Measurements from ENCODE around the gene GREB1.

Gene GREB1

GRCh38 chr2:11612553-11613215 lies 78.8 kb downstream of the GREB1 start:
- no peak for DNase-seq

DNA sequence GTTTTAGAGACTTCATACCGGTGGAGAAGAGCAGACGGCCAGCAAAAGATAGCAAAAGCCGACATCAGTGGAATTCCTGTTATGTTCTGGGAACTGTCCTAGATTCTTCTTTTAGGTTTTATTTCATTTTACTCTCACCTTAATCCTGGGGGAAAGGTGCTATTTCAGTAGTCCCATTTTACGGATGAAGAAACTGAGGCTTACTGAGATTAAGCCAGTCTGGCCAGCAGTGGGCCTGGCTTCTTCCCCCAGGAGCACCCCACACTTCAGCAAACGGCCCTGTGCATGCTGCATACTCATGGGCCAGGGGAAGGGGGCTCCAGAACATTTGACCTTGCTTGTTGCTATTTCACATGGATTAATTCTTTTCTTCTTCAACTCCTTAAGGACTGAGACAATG lies 79.5 kb downstream of the GREB1 start:
- DNase-seq, result no peak

DNA sequence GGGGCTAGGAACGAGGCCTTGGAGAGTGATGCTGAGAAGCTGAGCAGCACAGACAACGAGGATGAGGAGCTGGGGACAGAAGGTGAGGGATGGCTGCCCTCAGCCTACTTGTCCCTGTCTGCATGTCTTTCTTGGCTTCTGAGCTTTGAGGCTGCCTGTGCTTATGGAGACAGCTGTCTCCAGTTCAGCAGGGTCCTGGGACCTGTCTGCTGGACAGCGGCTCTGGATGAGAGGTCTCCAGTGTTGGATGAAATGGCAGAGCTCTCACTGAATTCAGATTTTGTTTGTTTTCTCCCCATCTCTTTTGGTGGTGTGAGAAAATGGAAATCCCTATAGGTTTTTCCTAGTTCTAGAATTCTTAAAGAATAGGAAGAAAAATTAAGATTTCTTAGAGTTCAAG lies 81.4 kb downstream of the GREB1 start:
- no peak for DNase-seq

DNA sequence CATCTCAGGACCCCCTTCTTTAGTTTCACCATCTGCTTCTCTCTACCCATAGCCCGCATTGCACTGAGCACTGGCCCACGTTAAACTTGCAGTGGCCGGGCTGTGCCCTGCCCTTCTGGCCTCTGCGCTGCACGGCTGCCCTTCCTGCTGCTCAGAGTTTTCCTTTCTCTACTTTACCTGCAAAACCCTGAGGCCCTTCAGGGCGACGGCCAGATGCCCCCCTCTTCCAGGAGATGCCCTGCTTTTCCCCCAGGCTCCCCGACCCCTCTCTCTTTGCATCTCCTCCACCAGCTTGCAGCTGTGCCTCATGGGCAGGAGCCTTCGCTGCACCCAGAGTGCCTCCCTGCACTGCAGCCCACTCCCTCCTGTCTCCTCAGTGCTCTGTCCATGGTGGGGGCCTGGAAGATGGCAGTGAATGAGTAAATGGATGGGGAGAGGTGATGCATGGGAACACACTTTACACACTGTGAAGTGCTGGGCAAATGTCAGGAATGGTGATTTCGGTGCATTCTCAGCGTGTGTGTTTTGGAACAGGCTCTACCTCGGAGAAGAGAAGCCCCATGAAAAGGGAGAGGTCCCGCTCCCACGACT lies 82.3 kb downstream of the GREB1 start:
- no peak for DNase-seq

- DNase-seq, result no peak
Observed at GRCh38 chr2:11616851-11617415, 83.1 kb downstream of the GREB1 start.

DNA sequence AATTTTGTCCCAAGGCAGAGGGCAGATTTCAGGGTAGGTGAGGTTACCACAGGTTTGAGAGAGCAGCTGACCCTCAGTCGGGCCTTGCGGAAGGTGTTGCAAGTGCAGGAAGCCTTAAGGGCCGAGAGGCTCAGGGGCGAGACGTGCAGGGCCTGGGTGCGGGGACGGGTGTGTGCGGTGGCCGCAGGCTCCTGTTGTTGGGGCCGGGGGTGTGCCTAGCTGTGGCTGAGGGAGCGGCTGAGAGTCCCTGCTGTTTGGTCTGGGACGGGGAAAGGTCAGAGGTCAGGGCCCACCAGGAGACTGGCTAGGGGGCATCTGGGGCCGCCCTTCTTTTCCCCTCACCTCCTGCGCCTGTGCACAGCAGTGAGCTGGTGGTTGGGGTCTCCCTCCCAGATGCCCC lies 83.7 kb downstream of the GREB1 start:
- DNase-seq, result no peak

GRCh38 chr2:11617984-11618707 lies 84.3 kb downstream of the GREB1 start:
- no peak for DNase-seq

GRCh38 chr2:11618708-11619062 lies 84.8 kb downstream of the GREB1 start:
- no peak for DNase-seq

DNA sequence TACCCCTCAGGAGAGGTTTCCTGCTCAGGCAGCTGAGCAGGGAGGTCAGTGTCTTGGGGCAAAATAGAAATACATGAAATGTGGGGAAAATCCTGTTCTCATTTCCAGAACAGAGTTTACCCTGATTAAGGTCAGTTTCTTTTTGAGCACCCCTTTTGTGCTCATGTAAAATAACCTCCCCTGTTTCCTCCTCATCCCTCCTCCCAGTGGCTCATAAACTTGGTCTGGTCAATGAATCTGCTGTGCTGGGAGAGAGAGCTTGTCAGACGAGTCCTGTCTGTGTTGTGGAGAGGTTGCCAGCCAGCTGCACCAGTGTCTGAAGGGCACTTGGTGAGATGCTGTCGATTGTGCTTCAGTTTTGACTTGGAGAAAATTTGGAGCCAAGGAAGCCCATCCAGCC lies 87.6 kb downstream of the GREB1 start:
- DNase-seq, result no peak

DNA sequence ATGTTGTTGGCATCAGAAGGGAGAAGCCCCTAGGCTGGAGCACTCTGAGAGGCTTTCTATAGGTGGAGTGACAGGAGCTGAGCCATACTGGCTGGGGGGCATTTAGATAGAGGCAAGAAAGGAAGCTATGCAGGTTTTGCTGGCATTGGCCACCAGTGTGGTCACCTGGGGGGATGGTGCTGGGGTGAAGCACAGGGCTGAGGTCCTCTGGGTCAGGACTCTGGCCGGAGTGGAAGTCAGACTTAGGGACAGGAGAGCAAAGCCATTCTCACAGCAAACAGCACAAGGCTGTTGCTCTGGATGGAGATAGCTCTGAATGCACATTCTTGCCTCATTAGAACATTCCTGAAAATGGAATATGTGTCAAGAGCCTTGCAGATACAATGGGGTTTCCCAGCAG lies 88.8 kb downstream of the GREB1 start:
- no peak for DNase-seq

- DNase-seq, result no peak
Observed at GRCh38 chr2:11624893-11625292, 91.0 kb downstream of the GREB1 start.

DNA sequence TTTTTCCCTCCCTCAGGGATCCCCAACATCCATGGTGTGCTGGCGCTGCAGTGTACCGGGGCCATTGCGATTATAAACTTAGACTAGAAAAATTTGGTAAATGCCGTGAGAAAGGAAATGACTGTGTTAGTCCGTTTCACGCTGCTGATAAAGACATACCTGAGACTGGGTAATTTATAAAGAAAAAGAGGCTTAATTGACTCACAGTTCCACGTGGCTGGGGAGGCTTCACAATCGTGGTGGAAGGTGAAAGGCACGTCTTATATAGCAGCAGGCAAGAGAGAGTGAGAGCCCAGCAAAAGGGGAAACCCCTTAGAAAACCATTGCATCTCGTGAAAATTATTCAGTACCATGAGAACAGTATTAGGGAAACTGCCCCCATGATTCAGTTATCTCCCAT lies 91.8 kb downstream of the GREB1 start:
- DNase-seq, result no peak

- DNase-seq, result no peak
Observed at GRCh38 chr2:11628675-11629074, 94.8 kb downstream of the GREB1 start.

GRCh38 chr2:11629215-11629614 lies 95.4 kb downstream of the GREB1 start:
- no peak for DNase-seq

DNA sequence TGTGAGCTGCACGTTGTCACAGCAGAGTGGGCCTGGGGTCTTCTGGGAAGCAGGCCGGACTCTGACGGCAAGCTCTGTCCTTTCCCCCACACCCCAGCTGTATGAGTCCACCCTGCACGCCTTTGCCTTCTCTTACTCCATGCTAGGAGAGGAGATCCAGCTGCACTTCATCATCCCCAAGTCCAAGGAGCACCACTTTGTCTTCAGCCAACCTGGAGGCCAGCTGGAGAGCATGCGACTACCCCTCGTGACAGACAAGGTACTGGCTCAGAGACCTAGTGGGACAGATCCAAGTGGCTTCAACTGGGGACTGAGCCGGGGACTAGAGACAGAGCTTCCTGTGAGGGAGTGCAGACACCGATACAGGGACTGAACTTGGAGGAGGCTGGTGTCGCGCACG lies 96.0 kb downstream of the GREB1 start:
- no peak for DNase-seq

- DNase-seq, result no peak
Observed at GRCh38 chr2:11630855-11631254, 97.0 kb downstream of the GREB1 start.

DNA sequence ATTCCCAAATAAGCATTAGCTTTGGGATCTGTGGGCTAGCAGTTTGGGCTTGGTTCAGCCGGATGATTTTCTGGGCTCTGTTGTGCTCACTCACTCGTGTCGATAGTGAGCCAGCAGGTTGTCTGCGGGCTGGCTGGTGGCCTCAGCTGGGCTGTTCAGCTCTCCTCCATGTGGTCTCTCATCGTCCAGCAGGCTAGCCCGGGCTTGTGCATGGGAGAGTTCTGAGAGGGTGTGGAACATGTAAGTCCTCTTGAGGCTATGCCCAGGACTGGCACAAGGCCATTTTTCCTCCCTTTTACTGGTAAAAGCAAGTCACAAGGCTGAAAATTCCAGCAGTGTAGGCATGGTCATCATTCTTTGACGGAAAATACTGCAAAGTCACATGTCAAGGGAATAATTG lies 97.6 kb downstream of the GREB1 start:
- DNase-seq, result no peak

GRCh38 chr2:11633923-11634478 lies 100.2 kb downstream of the GREB1 start:
- no peak for DNase-seq

DNA sequence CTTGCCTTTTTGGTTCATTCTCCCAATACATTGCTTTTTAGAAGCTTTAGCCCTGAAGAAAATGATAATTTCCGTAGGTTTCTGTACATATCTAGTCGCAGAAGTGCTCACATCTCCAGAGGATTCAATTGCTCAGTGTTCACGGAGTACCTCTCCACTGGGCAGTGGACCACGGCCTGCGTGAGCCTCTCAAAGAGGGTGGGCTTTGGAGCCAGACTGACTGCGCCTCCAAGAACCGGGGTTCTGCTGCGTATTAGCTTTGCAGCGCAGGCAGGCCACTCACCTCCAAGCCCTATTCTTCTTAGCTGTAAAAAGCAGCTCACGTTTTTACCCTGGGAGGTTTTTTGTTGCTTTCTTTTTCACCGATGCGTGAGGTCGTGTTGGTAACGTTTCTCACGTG lies 100.7 kb downstream of the GREB1 start:
- DNase-seq, result no peak

DNA sequence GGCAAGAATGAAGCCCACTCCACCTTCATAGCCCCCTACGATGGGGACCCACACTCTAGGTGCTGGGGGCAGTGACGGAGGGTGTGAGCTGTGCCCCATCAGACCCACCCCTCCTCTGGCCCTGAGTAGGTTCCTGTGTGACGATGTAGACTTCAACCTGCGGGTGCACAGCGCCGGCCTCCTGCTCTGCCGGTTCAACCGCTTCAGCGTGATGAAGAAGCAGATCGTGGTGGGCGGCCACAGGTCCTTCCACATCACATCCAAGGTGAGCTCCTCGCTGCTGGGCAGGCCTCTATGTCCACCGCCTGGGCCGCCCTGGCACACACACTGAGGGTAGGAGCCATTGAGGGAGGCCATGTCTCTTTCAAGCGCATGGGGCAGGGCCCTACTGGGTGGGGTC lies 101.3 kb downstream of the GREB1 start:
- no peak for DNase-seq

- no peak for DNase-seq
Observed at GRCh38 chr2:11636593-11637295, 102.9 kb downstream of the GREB1 start.

- DNase-seq, result no peak
Observed at GRCh38 chr2:11637546-11637945, 103.7 kb downstream of the GREB1 start.

- no peak for DNase-seq
Observed at GRCh38 chr2:11639503-11639902, 105.7 kb downstream of the GREB1 start.
